ENCODE measurements around the gene SPAG16.
"Not testable (repeated sequence)": the region's sequence is repeated elsewhere in the genome, so short reads cannot be mapped to it uniquely, and the experiment has no call there.

Gene SPAG16

DNA sequence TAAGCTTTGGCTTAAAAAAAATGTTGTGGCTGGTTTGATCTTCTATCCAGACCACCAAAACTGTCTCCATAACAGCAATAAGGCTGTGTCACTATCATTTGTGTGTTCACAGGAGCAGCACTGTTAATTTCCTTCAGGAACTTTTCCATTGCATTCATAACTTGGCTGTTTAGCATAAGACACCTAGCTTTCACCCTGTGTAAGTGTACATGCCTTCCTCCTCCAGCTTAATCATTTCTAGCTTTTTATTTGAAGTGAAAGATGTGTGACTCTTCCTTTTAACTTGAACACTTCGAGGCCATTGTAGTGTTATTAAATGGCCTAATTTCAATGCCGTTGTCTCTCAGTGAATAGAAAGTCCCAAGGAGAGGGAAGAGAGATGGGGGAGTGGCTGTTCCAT lies 773.7 kb downstream of the SPAG16 start:
- H3K4me1 ChIP-seq (ENCODE audit: control insufficient read depth, insufficient read depth, low read length), result no peaks in the 10 kb centered on the region
- H3K27ac ChIP-seq (ENCODE audit: extremely low read depth, low read depth, low read length), result no peak overlapping the region
- no peaks in the 10 kb centered on the region for H3K36me3 ChIP-seq (ENCODE audit: control insufficient read depth in 2 of 2, insufficient read depth in 1 of 2, low read length in 2 of 2)
- no peak overlapping the region for H3K4me3 ChIP-seq (ENCODE audit: low read depth, low read length)
- no peak for TF ChIP-seq ZEB2 (tag by site-specific recombination; IDR thresholded peaks at IDR 0.05)
- no peak for TF ChIP-seq ZNF837 (tag by site-specific recombination; IDR thresholded peaks at IDR 0.05)
- TF ChIP-seq, protein P1, sequence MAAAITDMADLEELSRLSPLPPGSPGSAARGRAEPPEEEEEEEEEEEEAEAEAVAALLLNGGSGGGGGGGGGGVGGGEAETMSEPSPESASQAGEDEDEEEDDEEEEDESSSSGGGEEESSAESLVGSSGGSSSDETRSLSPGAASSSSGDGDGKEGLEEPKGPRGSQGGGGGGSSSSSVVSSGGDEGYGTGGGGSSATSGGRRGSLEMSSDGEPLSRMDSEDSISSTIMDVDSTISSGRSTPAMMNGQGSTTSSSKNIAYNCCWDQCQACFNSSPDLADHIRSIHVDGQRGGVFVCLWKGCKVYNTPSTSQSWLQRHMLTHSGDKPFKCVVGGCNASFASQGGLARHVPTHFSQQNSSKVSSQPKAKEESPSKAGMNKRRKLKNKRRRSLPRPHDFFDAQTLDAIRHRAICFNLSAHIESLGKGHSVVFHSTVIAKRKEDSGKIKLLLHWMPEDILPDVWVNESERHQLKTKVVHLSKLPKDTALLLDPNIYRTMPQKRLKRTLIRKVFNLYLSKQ (tag by site-specific recombination; IDR thresholded peaks at IDR 0.05; ENCODE audit: borderline replicate concordance), result no peak
- no peak for TF ChIP-seq ZNF10 (tag by site-specific recombination; IDR thresholded peaks at IDR 0.05)
- no peak for TF ChIP-seq ZNF202 (tag by site-specific recombination; IDR thresholded peaks at IDR 0.05; ENCODE audit: borderline replicate concordance)
- no peak for TF ChIP-seq ZNF146 (tag by site-specific recombination; IDR thresholded peaks at IDR 0.05)
- TF ChIP-seq ZNF302 (tag by site-specific recombination; IDR thresholded peaks at IDR 0.05; ENCODE audit: low read depth), result no peak
- TF ChIP-seq ZNF558 (tag by site-specific recombination; IDR thresholded peaks at IDR 0.05), result no peak
- no peak for TF ChIP-seq SP7 (tag by site-specific recombination; IDR thresholded peaks at IDR 0.05)
- TF ChIP-seq, protein P2, sequence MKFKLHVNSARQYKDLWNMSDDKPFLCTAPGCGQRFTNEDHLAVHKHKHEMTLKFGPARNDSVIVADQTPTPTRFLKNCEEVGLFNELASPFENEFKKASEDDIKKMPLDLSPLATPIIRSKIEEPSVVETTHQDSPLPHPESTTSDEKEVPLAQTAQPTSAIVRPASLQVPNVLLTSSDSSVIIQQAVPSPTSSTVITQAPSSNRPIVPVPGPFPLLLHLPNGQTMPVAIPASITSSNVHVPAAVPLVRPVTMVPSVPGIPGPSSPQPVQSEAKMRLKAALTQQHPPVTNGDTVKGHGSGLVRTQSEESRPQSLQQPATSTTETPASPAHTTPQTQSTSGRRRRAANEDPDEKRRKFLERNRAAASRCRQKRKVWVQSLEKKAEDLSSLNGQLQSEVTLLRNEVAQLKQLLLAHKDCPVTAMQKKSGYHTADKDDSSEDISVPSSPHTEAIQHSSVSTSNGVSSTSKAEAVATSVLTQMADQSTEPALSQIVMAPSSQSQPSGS (tag by site-specific recombination; IDR thresholded peaks at IDR 0.05; ENCODE audit: low read depth), result no peak
- TF ChIP-seq GLI4 (tag by site-specific recombination; IDR thresholded peaks at IDR 0.05), result no peak
- no peak for TF ChIP-seq ZBTB1 (tag by site-specific recombination; IDR thresholded peaks at IDR 0.05)
- TF ChIP-seq ZNF140 (tag by site-specific recombination; IDR thresholded peaks at IDR 0.05), result no peak
- no peak for TF ChIP-seq ZNF221 (tag by site-specific recombination; IDR thresholded peaks at IDR 0.05; ENCODE audit: borderline replicate concordance)
- TF ChIP-seq ZFP41 (tag by site-specific recombination; IDR thresholded peaks at IDR 0.05; ENCODE audit: borderline replicate concordance), result no peak
- TF ChIP-seq ZNF426 (tag by site-specific recombination; IDR thresholded peaks at IDR 0.05), result no peak
- TF ChIP-seq, protein P3, sequence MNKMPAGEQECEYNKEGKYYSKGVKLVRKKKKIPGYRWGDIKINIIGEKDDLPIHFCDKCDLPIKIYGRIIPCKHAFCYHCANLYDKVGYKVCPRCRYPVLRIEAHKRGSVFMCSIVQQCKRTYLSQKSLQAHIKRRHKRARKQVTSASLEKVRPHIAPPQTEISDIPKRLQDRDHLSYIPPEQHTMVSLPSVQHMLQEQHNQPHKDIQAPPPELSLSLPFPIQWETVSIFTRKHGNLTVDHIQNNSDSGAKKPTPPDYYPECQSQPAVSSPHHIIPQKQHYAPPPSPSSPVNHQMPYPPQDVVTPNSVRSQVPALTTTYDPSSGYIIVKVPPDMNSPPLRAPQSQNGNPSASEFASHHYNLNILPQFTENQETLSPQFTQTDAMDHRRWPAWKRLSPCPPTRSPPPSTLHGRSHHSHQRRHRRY (tag by site-specific recombination; IDR thresholded peaks at IDR 0.05), result no peak
- CTCF ChIA-PET, result no interaction called here
- POLR2A ChIA-PET, result no interaction called here
- no peaks in the 10 kb centered on the region for H3K9me3 ChIP-seq (ENCODE audit: control insufficient read depth, insufficient read depth, low read depth, low read length)

DNA sequence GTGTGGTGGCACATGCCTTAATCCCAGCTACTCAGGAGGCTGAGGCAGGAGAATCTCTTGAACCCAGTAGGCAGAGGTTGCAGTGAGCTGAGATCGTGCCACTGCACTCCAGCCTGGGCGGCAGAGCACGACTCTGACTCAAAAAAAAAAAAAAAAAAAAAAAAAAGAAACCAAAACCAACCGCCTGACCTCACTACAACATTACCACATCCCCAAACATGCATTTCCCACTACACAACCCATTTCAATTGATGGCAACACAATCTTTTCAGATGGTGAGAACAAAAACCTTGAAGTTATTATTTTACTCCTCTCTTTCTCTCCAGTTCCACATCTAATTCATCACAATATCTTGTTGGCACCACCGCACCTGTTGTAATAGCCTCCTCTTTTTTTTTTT lies 778.0 kb downstream of the SPAG16 start:
- H3K4me3 ChIP-seq (ENCODE audit: low read depth, low read length); H3K9me3 ChIP-seq (ENCODE audit: control insufficient read depth, insufficient read depth, low read depth, low read length); H3K27ac ChIP-seq (ENCODE audit: extremely low read depth, low read depth, low read length); POLR2A ChIA-PET; H3K4me1 ChIP-seq (ENCODE audit: control insufficient read depth, insufficient read depth, low read length); CTCF ChIA-PET; H3K36me3 ChIP-seq (ENCODE audit: control insufficient read depth in 2 of 2, insufficient read depth in 1 of 2, low read length in 2 of 2): not testable (repeated sequence)

DNA sequence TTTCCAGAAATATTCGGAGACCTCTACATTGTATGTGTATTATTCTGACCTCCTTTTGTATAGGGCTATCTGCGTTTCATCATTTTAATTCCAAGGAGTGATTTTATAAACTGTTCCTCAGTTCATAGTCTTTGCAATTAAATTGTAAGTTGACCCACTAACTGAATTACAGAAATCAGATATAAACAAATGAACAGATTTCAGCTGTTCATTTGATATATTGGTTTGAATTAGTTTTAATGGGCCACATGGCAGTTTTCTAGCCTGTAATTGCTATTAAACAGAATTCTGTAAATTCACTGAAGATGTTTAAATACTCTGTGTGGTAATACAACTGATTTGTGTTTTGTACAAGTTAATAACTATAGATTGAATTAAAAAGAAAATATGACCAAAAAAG lies 780.2 kb downstream of the SPAG16 start:
- CTCF ChIA-PET, result no interaction called here
- H3K4me3 ChIP-seq (ENCODE audit: low read depth, low read length), result no peak overlapping the region
- H3K27ac ChIP-seq (ENCODE audit: extremely low read depth, low read depth, low read length), result no peak overlapping the region
- no peaks in the 10 kb centered on the region for H3K36me3 ChIP-seq (ENCODE audit: control insufficient read depth in 2 of 2, insufficient read depth in 1 of 2, low read length in 2 of 2)
- H3K4me1 ChIP-seq (ENCODE audit: control insufficient read depth, insufficient read depth, low read length), result no peaks in the 10 kb centered on the region
- POLR2A ChIA-PET, result no interaction called here
- no peaks in the 10 kb centered on the region for H3K9me3 ChIP-seq (ENCODE audit: control insufficient read depth, insufficient read depth, low read depth, low read length)
- TF ChIP-seq, protein P4, sequence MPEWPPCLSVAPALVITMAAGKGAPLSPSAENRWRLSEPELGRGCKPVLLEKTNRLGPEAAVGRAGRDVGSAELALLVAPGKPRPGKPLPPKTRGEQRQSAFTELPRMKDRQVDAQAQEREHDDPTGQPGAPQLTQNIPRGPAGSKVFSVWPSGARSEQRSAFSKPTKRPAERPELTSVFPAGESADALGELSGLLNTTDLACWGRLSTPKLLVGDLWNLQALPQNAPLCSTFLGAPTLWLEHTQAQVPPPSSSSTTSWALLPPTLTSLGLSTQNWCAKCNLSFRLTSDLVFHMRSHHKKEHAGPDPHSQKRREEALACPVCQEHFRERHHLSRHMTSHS (tag by site-specific recombination; IDR thresholded peaks at IDR 0.05), result no peak
- TF ChIP-seq, protein P5, sequence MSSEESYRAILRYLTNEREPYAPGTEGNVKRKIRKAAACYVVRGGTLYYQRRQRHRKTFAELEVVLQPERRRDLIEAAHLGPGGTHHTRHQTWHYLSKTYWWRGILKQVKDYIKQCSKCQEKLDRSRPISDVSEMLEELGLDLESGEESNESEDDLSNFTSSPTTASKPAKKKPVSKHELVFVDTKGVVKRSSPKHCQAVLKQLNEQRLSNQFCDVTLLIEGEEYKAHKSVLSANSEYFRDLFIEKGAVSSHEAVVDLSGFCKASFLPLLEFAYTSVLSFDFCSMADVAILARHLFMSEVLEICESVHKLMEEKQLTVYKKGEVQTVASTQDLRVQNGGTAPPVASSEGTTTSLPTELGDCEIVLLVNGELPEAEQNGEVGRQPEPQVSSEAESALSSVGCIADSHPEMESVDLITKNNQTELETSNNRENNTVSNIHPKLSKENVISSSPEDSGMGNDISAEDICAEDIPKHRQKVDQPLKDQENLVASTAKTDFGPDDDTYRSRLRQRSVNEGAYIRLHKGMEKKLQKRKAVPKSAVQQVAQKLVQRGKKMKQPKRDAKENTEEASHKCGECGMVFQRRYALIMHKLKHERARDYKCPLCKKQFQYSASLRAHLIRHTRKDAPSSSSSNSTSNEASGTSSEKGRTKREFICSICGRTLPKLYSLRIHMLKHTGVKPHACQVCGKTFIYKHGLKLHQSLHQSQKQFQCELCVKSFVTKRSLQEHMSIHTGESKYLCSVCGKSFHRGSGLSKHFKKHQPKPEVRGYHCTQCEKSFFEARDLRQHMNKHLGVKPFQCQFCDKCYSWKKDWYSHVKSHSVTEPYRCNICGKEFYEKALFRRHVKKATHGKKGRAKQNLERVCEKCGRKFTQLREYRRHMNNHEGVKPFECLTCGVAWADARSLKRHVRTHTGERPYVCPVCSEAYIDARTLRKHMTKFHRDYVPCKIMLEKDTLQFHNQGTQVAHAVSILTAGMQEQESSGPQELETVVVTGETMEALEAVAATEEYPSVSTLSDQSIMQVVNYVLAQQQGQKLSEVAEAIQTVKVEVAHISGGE (tag by site-specific recombination; conservative IDR thresholded peaks at IDR 0.05; ENCODE audit: low read depth), result no peak
- no peak for TF ChIP-seq ZNF76 (tag by site-specific recombination; IDR thresholded peaks at IDR 0.05; ENCODE audit: borderline replicate concordance, low read depth)
